Ovary (tissue), 9 donors: ENCODE data around the gene ZNF319. TPM values are rescaled to one million over a fixed set of nuclear protein-coding genes. Genes with fewer than 3 reads are reported as not detected.

Experiments used
- DNase-seq, 5 donors: peaks; one replicate each; pipeline ENCODE4 v3.0.0-alpha.2; 2019 to 2020
- H3K27ac ChIP-seq, 2 donors: fragments of 200-600 bp; one replicate each; pipeline versions ENCODE4 v1.5.1 to v1.8.0; 2019 to 2022
- H3K27me3 ChIP-seq: fragments of 200-600 bp; one replicate; pipeline ENCODE4 v1.8.0; 2022
- H3K36me3 ChIP-seq: fragments of 200-600 bp; sonication (generic); one replicate; pipeline ENCODE4 v1.5.1; 2019
- H3K4me1 ChIP-seq: one replicate; pipeline ENCODE4 v1.8.1; 2013; ENCODE audit warnings: mild to moderate bottlenecking, moderate library complexity; ENCODE audit not compliant: insufficient read depth
- H3K4me3 ChIP-seq: fragments of 200-600 bp; sonication (generic); one replicate; pipeline ENCODE4 v1.5.1; 2017
- H3K9me3 ChIP-seq, 2 donors: fragments of 200-600 bp in 1 of 2; sonication (generic) in 1 of 2; one replicate each; pipeline versions ENCODE4 v1.5.1 to v1.8.1; 2013 to 2019; ENCODE audit warnings: mild to moderate bottlenecking in 1 of 2, moderate library complexity in 1 of 2
- EP300 ChIP-seq: sonication (generic); formaldehyde crosslinking; IDR thresholded peaks from one replicate; pipeline ENCODE4 v1.6.1; 2017; ENCODE audit warnings: antibody characterized with exemption
- POLR2A ChIP-seq: fragments of 450-650 bp; IDR thresholded peaks from one replicate; pipeline ENCODE4 v1.6.1; 2017; ENCODE audit warnings: antibody characterized with exemption, mild to moderate bottlenecking, moderate library complexity
- WGBS, 3 donors: extraction: QIAGEN DNeasy Blood & Tissue Kit in 1 of 3; methylation state at CpG; one replicate each; pipeline versions ENCODE4 v1.1.5 to v1.1.7; 2013 to 2017; 5-methylcytosine and 5-hydroxymethylcytosine counted together
- intact Hi-C, 4 donors: fragments of 100-400 bp; cut with DNase I; formaldehyde crosslinking; loops; one replicate each; pipeline versions ENCODE4 v1.11.0 to v1.15.1; 2022 to 2023
- polyA plus RNA-seq, 2 donors: library from polyadenylated mRNA; stranded (reverse); fragments of 200-250 nt in 1 of 2; fragments of 350-450 nt in 1 of 2; fragmentation: Illumina TruSeq in 1 of 2; extraction: RNeasy Lipid Tissue Mini Kit (QIAGEN cat#74804) in 1 of 2; gene quantifications; one replicate each; pipeline ENCODE4 v1.2.3, GENCODE V29; 2013 to 2014
- total RNA-seq, 7 donors: library from RNA; depleted of rRNA in 2 of 7; stranded (reverse); fragments of >200 nt in 2 of 7; fragmentation: NEBNext Ultra II Directional in 3 of 7; extraction: Animal tissue kit (Norgen Biotek cat#: 25700) in 3 of 7; gene quantifications; one replicate each; pipeline versions ENCODE4 v1.1.0 to v1.2.4, GENCODE V29; 2016 to 2023
- TF ChIP-seq, protein P1 (sequence below), 3 donors: fragments of 450-650 bp in 2 of 3; fragments of 200-600 bp in 1 of 3; IDR thresholded peaks; one replicate each; pipeline versions ENCODE4 v1.5.1 to v1.8.0; 2016 to 2022; ENCODE audit warnings: antibody characterized with exemption in 3 of 3, mild to moderate bottlenecking in 1 of 3
- donor health status: DM: no; HTN: no; CAD: no; lungs with moderate emphysema.
- donor health status: DM: no; HTN: no; CAD: no.
- donor health status: Bipolar disorder and iron deficiency.
- donor health status: DM: yes; HTN: yes; CAD: no.
- donor health status: DM: no; HTN: no; CAD: no.
- donor health status: DM: yes; HTN: yes; CAD: no.

The ZNF319 gene
- total and polyA plus RNA-seq, 9 donors: 5.6 to 17.8 (median 12.9) TPM

DNA sequence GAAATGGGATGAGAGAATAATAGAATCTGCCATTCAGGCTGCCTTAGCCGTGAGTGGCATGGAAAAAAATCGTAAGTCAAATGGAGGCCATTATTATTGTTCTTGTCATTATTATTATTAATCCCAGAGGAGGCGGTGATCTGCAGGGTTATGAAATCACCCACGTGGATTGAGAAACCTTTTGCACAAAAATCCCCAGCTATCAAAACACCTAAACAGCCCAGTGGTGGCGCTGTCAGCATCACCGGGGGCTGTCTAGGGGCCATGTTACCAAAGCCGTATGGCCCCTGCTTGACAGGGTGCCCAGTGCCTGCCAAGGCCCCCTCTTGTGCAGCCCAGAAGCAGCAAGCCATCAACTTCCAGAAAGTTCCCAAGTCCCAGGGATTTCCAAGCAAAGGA is 54.7 kb downstream of the ZNF319 start:
- WGBS, 3 donors: 48 to 57% (median 50%) methylated on average over 7 of the region's 7 CpGs
- Histone ChIP-seq H3K27me3 (no peaks in the 10 kb centered on the region), H3K4me1 (no peaks in the 10 kb centered on the region), H3K27ac (no peak overlapping the region), H3K36me3 (no peaks in the 10 kb centered on the region), H3K9me3 (no peaks in the 10 kb centered on the region), H3K4me3 (no peak overlapping the region)
- intact Hi-C loops: no loop called here
- no peak for TF ChIP-seq POLR2A
- TF ChIP-seq EP300: no peak
- TF ChIP-seq, protein P1, sequence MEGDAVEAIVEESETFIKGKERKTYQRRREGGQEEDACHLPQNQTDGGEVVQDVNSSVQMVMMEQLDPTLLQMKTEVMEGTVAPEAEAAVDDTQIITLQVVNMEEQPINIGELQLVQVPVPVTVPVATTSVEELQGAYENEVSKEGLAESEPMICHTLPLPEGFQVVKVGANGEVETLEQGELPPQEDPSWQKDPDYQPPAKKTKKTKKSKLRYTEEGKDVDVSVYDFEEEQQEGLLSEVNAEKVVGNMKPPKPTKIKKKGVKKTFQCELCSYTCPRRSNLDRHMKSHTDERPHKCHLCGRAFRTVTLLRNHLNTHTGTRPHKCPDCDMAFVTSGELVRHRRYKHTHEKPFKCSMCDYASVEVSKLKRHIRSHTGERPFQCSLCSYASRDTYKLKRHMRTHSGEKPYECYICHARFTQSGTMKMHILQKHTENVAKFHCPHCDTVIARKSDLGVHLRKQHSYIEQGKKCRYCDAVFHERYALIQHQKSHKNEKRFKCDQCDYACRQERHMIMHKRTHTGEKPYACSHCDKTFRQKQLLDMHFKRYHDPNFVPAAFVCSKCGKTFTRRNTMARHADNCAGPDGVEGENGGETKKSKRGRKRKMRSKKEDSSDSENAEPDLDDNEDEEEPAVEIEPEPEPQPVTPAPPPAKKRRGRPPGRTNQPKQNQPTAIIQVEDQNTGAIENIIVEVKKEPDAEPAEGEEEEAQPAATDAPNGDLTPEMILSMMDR (IDR thresholded peaks at IDR 0.05): no peak
- no peak for DNase-seq

- WGBS, 3 donors: 64 to 72% (median 67%) methylated on average over 9 of the region's 9 CpGs
- no peaks in the 10 kb centered on the region for H3K9me3 ChIP-seq
- no peaks in the 10 kb centered on the region for H3K4me1 ChIP-seq
- H3K36me3 ChIP-seq: no peaks in the 10 kb centered on the region
- H3K27me3 ChIP-seq: no peaks in the 10 kb centered on the region
- no peak for DNase-seq
- TF ChIP-seq POLR2A: no peak
- TF ChIP-seq EP300: no peak
- intact Hi-C loops: no loop called here
- H3K4me3 ChIP-seq: no peak overlapping the region
- no peak overlapping the region for H3K27ac ChIP-seq
Observed at GRCh38 chr16:57944970-57945739, 55.3 kb downstream of the ZNF319 start.

Other genes with a start within 250 kb of the ZNF319 start
- 10 to 100 TPM; 21.3 to 54.0 (median 37.5) TPM for gene KIFC3, start 198.2 kb downstream of the ZNF319 start, total RNA-seq
- 10 to 100 TPM in 1 of 2 donors, 1 to 10 TPM in 1; 4.6 to 16.0 TPM for gene KIFC3, start 198.2 kb downstream of the ZNF319 start, polyA plus RNA-seq
- gene CNGB1, start 29.5 kb downstream of the ZNF319 start, total RNA-seq: under 1 TPM in 1 of 7 donors, not detected in 6; 0.11 TPM
- gene CNGB1, start 29.5 kb downstream of the ZNF319 start, polyA plus RNA-seq: not detected
- 10 to 100 TPM in 6 of 7 donors, 1 to 10 TPM in 1; 8.5 to 30.7 (median 22.5) TPM for gene USB1, start 735 bp upstream of the ZNF319 start, total RNA-seq
- 10 to 100 TPM; 13.6 to 26.9 TPM for gene USB1, start 735 bp upstream of the ZNF319 start, polyA plus RNA-seq
- gene MMP15, start 25.1 kb upstream of the ZNF319 start, total RNA-seq: 1 to 10 TPM in 5 of 7 donors, under 1 TPM in 2; 0.86 to 6.7 (median 2.6) TPM
- 1 to 10 TPM; 1.2 to 2.6 TPM for gene MMP15, start 25.1 kb upstream of the ZNF319 start, polyA plus RNA-seq
- gene CFAP20, start 128.7 kb upstream of the ZNF319 start, total RNA-seq: 10 to 100 TPM; 20.5 to 38.9 (median 30.0) TPM
- gene CFAP20, start 128.7 kb upstream of the ZNF319 start, polyA plus RNA-seq: 10 to 100 TPM; 39.2 to 44.7 TPM
- 10 to 100 TPM; 23.1 to 63.3 (median 58.1) TPM for gene CSNK2A2, start 197.4 kb upstream of the ZNF319 start, total RNA-seq
- 10 to 100 TPM; 39.5 to 95.6 TPM for gene CSNK2A2, start 197.4 kb upstream of the ZNF319 start, polyA plus RNA-seq